Activated naive CD4-positive, alpha-beta T cell treated with anti-CD3 and anti-CD28 coated beads, Interleukin-2, amount 50 U/mL, for 24 hours (primary cell): ENCODE results near the gene CREB3L4.
"Not testable (repeated sequence)": the region's sequence is repeated elsewhere in the genome, so short reads cannot be mapped to it uniquely, and the experiment has no call there.

Source experiments
- H3K27ac Mint-ChIP-seq: one replicate; pipeline ENCODE4 v1.8.0; 2021; ENCODE audit warnings: mild to moderate bottlenecking, mixed read lengths
- H3K27me3 Mint-ChIP-seq: one replicate; pipeline ENCODE4 v1.8.0; 2021; ENCODE audit warnings: mixed read lengths
- H3K36me3 Mint-ChIP-seq: one replicate; pipeline ENCODE4 v1.8.0; 2021; ENCODE audit warnings: mixed read lengths
- H3K4me1 Mint-ChIP-seq: one replicate; pipeline ENCODE4 v1.8.0; 2021; ENCODE audit warnings: mixed read lengths
- H3K4me3 Mint-ChIP-seq: one replicate; pipeline ENCODE4 v1.8.0; 2021; ENCODE audit warnings: mild to moderate bottlenecking, mixed read lengths
- H3K9me3 Mint-ChIP-seq: one replicate; pipeline ENCODE4 v1.8.0; 2021; ENCODE audit warnings: mixed read lengths

Gene CREB3L4

DNA sequence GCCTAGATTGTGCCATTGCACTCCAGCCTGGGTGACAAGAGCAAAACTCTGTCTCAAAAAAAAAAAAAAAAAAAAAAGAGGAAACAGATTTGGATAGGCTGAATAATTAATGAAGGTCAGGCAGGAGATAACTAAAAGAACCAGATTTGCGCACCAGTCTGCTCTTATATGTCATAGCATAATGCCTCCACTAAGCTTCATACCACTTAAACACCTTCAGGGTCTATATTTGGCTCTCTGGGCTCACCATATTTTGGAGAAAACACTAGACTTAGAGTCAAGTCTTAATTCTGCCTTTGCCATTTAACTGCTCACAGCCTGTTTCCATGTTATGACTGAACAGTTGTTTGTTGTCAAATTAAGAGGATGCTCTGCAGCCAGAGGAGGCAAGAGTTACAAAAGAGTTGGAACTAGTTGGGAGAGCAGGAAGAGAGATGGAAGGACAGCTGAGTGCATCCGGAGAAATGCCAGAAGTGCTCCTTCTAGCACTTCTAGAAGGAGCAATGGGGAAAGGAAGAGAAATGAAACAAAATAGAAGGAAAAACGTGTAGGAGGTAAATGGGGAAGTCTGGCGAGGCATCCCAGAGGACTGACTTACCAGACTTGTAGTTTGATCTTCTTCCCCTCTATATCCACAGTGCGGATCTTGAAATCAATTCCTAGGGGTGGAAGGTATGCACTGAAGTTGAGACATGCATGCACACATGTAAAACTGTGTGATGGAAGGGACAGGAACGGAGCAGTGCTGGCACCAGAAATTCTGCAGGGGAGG, 16.6 kb downstream of the CREB3L4 start:
- no peaks in the 10 kb centered on the region for H3K36me3 Mint-ChIP-seq
- H3K27me3 Mint-ChIP-seq = no peaks in the 10 kb centered on the region
- peaks cover 27% of the 10 kb centered on the region for H3K4me1 Mint-ChIP-seq
- no peak overlapping the region for H3K4me3 Mint-ChIP-seq
- H3K9me3 Mint-ChIP-seq = no peaks in the 10 kb centered on the region
- peak overlapping the region; percentile 10 for H3K27ac Mint-ChIP-seq

GRCh38 chr1:153985341-153985912, 17.7 kb downstream of the CREB3L4 start:
- H3K36me3 Mint-ChIP-seq = no peaks in the 10 kb centered on the region
- no peaks in the 10 kb centered on the region for H3K27me3 Mint-ChIP-seq
- peak overlapping the region; percentile 78 for H3K27ac Mint-ChIP-seq
- peaks cover 34% of the 10 kb centered on the region for H3K4me1 Mint-ChIP-seq
- H3K4me3 Mint-ChIP-seq = peak overlapping the region; percentile 81
- no peaks in the 10 kb centered on the region for H3K9me3 Mint-ChIP-seq

DNA sequence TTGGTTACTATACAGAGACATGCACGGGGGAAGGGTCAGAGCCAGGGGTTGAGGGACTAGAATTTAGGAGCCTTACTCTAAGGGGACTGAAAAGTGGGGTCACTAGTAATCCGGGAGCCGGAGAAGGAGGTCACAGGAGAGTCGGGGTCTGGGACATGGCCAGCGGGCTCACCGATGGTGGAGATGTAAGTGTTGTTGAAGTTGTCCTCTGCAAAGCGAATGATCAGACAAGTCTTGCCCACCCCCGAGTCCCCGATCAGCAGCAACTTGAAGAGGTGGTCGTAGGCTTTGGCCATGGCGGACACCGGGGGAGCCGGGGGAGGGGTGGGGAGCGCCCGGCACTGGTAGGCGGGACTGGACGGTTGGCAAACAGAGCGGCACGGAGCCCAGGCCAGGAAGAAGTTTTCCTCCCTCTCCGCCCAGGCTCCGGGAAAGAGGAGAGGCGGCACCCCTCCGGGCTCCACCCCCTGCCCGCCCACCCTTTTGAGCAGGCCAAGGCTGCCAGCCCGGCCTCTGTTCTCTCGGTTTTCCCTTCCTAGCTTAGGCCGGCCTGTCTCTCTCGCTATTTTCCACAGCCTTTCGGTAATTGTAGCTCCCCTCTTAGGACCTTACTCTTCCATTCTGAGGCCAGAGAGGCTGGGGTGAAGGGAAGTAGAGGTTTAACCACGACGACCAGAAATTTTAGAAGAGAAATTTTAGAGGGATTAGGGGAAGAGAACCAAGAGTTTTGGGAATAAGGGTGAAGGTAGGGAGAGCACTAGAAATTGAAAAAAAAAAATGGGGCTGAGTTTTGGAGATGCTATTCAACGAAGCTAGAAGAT, 18.4 kb downstream of the CREB3L4 start, which contains the start of gene RAB13:
Gene RAB13, minus strand, starts transcription at position 399 of the 821 bp plus-strand sequence. Its CDS starts 103 bp downstream, at position 296.
- Mint-ChIP-seq H3K9me3 (no peaks in the 10 kb centered on the region), H3K27ac (peak within 1 kb of the TSS; percentile 82), H3K4me1 (peaks cover 36% of the 10 kb centered on the region), H3K36me3 (peaks cover 4% of the 10 kb centered on the region), H3K4me3 (peak within 1 kb of the TSS; percentile 81), H3K27me3 (no peaks in the 10 kb centered on the region)

GRCh38 chr1:153987621-153988020, 19.9 kb downstream of the CREB3L4 start:
- Mint-ChIP-seq H3K36me3 (peaks cover 16% of the 10 kb centered on the region), H3K4me1 (peaks cover 45% of the 10 kb centered on the region), H3K27ac (peak overlapping the region; percentile 82), H3K4me3 (no peak overlapping the region), H3K9me3 (no peaks in the 10 kb centered on the region), H3K27me3 (no peaks in the 10 kb centered on the region)

DNA sequence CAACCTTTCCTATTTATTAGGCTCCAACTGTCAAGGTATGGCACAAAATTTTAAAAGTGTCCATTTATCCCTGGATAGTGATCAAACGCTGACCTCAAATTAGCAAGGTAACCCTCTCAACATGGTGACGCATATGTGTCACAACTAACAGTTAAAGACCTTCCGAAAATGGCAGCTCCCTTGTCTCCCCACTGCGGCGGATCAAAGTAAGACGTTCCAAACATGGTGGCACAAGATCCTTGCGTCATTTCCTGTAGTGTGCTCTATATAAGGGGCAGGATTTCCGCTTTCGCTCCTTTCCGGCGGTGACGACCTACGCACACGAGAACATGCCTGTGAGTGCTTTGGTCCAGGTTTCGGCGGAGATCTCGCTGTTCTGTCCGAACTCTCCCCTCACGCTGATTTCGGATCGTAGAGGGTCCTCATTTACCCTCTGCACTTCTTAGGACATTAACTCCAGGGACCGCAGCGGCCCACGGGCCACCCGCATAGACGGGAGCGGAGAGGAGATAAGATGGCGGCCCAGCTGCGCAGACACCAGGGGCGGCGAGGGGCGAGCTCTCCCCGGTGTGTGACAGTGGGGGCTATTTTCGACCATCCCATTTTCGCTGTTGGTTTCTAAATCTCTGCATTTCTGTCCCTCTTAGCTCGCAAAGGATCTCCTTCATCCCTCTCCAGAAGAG, 22.9 kb downstream of the CREB3L4 start, which contains the start of gene RPS27:
Gene RPS27, plus strand, starts transcription at position 295 of the 683 bp plus-strand sequence. Its CDS starts 35 bp downstream, at position 330.
- H3K9me3 Mint-ChIP-seq = no peaks in the 10 kb centered on the region
- H3K27me3 Mint-ChIP-seq = no peaks in the 10 kb centered on the region
- H3K4me3 Mint-ChIP-seq = peak within 1 kb of the TSS; percentile 99
- peaks cover 40% of the 10 kb centered on the region for H3K4me1 Mint-ChIP-seq
- peaks cover 28% of the 10 kb centered on the region for H3K36me3 Mint-ChIP-seq
- peak within 1 kb of the TSS; percentile 98 for H3K27ac Mint-ChIP-seq

DNA sequence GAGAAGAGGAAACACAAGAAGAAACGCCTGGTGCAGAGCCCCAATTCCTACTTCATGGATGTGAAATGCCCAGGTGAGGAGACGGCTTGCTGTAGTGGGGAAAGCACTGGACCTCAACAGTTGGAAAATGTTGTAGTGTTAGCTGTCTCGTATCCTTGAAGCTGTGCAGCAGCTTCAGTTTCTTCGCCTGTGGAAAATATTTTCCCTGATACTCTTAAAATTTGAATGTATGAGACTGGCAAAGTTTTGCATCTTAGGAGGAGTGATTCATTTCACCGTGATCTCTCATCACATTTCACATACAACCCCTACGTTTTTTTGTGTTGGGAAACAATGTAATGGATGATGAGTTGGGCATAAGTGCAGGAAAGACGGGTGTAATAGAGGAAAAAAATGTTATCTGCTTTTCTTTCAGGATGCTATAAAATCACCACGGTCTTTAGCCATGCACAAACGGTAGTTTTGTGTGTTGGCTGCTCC, 23.5 kb downstream of the CREB3L4 start:
- Mint-ChIP-seq H3K27me3 (no peaks in the 10 kb centered on the region), H3K4me3 (peak overlapping the region; percentile 99), H3K27ac (peak overlapping the region; percentile 98), H3K36me3 (peaks cover 29% of the 10 kb centered on the region), H3K4me1 (peaks cover 37% of the 10 kb centered on the region), H3K9me3 (no peaks in the 10 kb centered on the region)

GRCh38 chr1:153991806-153992205, 24.1 kb downstream of the CREB3L4 start:
- Mint-ChIP-seq H3K4me3 (peak overlapping the region; percentile 99), H3K9me3 (no peaks in the 10 kb centered on the region), H3K36me3 (peaks cover 29% of the 10 kb centered on the region), H3K4me1 (peaks cover 32% of the 10 kb centered on the region), H3K27ac (peak overlapping the region; percentile 98), H3K27me3 (no peaks in the 10 kb centered on the region)

GRCh38 chr1:153995202-153995601, 27.5 kb downstream of the CREB3L4 start:
- H3K4me3 Mint-ChIP-seq = peak overlapping the region; percentile 20
- peaks cover 23% of the 10 kb centered on the region for H3K4me1 Mint-ChIP-seq
- peak overlapping the region; percentile 80 for H3K27ac Mint-ChIP-seq
- H3K36me3 Mint-ChIP-seq = peaks cover 29% of the 10 kb centered on the region
- no peaks in the 10 kb centered on the region for H3K9me3 Mint-ChIP-seq
- no peaks in the 10 kb centered on the region for H3K27me3 Mint-ChIP-seq

DNA sequence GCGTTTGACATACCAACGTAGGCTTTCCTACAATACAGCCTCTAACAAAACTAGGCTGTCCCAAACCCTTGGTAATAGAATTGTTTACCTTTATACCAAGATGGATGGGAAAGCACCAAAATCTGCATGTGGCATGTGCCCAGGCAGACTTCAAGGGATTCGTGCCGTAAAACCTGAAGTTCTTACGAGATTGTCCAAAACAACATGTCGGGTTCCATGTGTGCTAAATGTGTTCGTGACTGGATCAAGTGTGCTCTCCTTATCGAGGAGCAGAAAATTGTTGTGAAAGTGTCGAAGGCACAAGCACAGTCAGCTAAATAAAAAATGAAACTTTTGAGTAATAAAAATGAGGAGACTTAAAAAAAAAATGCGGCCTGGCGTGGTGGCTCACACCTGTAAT, 27.9 kb downstream of the CREB3L4 start:
- peak overlapping the region; percentile 20 for H3K4me3 Mint-ChIP-seq
- peaks cover 28% of the 10 kb centered on the region for H3K36me3 Mint-ChIP-seq
- peaks cover 19% of the 10 kb centered on the region for H3K4me1 Mint-ChIP-seq
- H3K27me3 Mint-ChIP-seq = no peaks in the 10 kb centered on the region
- no peaks in the 10 kb centered on the region for H3K9me3 Mint-ChIP-seq
- peak overlapping the region; percentile 80 for H3K27ac Mint-ChIP-seq

DNA sequence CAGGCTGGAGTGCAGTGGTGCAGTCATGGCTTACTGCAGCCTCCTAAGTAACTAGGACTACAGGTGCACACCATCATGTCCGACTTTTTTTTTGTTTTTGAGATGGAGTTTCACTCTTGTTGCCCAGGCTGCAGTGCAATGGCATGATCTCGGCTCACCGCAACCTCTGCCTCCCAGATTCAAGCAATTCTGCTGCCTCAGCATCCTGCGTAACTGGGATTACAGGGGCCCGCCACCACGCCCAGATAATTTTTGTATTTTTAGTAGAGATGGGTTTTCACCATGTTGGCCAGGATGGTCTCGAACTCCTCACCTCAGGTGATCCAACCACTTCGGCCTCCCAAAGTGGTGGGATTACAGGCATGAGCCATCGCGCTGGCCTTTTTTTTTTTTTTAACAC, 29.2 kb downstream of the CREB3L4 start:
- H3K4me3 Mint-ChIP-seq, H3K27me3 Mint-ChIP-seq, H3K9me3 Mint-ChIP-seq, H3K27ac Mint-ChIP-seq: not testable (repeated sequence)
- Mint-ChIP-seq H3K4me1 (peaks cover 12% of the 10 kb centered on the region), H3K36me3 (peaks cover 18% of the 10 kb centered on the region)

DNA sequence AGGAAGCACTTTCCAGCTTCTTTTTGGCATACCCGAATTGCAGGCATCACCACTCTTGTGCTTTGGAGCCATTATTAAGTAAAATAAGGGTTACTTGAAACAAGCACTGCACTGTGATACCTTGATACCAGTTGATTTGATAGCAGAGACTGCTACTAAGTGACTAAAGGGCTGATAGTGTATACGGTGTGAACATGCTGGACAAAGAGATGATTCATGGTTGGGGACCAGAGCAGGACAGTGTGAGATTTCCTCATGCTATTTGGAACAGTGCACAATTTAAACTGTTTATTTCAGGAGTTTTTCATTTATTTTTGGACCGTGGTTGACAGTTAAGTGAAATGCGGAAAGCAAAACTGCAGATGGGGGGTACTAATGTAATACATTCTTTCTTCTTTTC, 32.7 kb downstream of the CREB3L4 start:
- Mint-ChIP-seq H3K27ac (no peak overlapping the region), H3K27me3 (no peaks in the 10 kb centered on the region), H3K4me1 (peaks cover 3% of the 10 kb centered on the region), H3K4me3 (no peak overlapping the region), H3K9me3 (no peaks in the 10 kb centered on the region), H3K36me3 (peaks cover 4% of the 10 kb centered on the region)

GRCh38 chr1:154006136-154006535, 38.4 kb downstream of the CREB3L4 start:
- Mint-ChIP-seq H3K4me1 (no peaks in the 10 kb centered on the region), H3K9me3 (no peaks in the 10 kb centered on the region), H3K27ac (no peak overlapping the region), H3K36me3 (no peaks in the 10 kb centered on the region), H3K27me3 (no peaks in the 10 kb centered on the region), H3K4me3 (no peak overlapping the region)

DNA sequence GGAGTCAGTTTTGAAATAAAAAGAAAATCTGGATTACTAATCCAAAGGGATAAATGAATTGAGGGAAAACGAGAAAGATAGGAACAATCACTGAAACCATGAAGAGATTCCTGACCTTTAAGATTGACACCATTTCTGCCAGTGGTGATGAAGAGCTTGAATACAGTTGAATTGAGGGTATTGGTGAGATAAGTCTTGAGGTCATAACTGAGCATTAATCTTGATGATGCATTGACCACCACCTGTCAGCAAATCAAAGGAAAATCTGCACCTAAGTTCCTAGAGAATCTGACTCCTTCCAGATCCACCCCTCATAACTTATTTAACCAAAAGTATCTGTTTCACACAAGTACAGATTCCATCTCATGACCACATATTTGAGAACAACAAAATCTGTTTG, 44.4 kb downstream of the CREB3L4 start:
- H3K4me3 Mint-ChIP-seq = no peak overlapping the region

GRCh38 chr1:154012543-154012942, 44.8 kb downstream of the CREB3L4 start:
- H3K27me3 Mint-ChIP-seq, H3K27ac Mint-ChIP-seq, H3K9me3 Mint-ChIP-seq, H3K4me1 Mint-ChIP-seq, H3K36me3 Mint-ChIP-seq, H3K4me3 Mint-ChIP-seq: not testable (repeated sequence)

More for the DNA sequence above, 44.4 kb downstream of the CREB3L4 start:
- H3K4me1 Mint-ChIP-seq = no peaks in the 10 kb centered on the region
- H3K27me3 Mint-ChIP-seq = no peaks in the 10 kb centered on the region
- H3K27ac Mint-ChIP-seq = no peak overlapping the region
- H3K36me3 Mint-ChIP-seq = peaks cover 2% of the 10 kb centered on the region
- no peaks in the 10 kb centered on the region for H3K9me3 Mint-ChIP-seq
